Fibroblast of the aortic adventitia (primary cell): ENCODE measurements around the gene GRPEL2. TPM values are rescaled to one million over a fixed set of nuclear protein-coding genes. Genes with fewer than 3 reads are reported as not detected.

Source experiments
- DNase-seq: peaks from one replicate; pipeline ENCODE4 v3.0.0-alpha.2; 2010; ENCODE audit warnings: low read depth
- H3K4me3 ChIP-seq: 2 replicates; pipeline ENCODE4 v1.5.1; 2011; ENCODE audit warnings: low read depth, mild to moderate bottlenecking, control low read depth, low read length, moderate library complexity
- total RNA-seq: library from RNA; depleted of rRNA; stranded (reverse); fragments of >200 nt; gene quantifications from 2 replicates; pipeline ENCODE4 v1.2.3, GENCODE V29; 2012; ENCODE audit warnings: low replicate concordance
- TF ChIP-seq, protein P1 (sequence below): IDR thresholded peaks from 2 replicates; pipeline ENCODE4 v1.5.1; 2011; ENCODE audit warnings: mild to moderate bottlenecking, low read length, control low read depth, inconsistent platforms; ENCODE audit not compliant: insufficient read depth

The GRPEL2 gene, protein sequence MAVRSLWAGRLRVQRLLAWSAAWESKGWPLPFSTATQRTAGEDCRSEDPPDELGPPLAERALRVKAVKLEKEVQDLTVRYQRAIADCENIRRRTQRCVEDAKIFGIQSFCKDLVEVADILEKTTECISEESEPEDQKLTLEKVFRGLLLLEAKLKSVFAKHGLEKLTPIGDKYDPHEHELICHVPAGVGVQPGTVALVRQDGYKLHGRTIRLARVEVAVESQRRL
- 24.4 and 37.0 TPM in 2 replicates for total RNA-seq

DNA sequence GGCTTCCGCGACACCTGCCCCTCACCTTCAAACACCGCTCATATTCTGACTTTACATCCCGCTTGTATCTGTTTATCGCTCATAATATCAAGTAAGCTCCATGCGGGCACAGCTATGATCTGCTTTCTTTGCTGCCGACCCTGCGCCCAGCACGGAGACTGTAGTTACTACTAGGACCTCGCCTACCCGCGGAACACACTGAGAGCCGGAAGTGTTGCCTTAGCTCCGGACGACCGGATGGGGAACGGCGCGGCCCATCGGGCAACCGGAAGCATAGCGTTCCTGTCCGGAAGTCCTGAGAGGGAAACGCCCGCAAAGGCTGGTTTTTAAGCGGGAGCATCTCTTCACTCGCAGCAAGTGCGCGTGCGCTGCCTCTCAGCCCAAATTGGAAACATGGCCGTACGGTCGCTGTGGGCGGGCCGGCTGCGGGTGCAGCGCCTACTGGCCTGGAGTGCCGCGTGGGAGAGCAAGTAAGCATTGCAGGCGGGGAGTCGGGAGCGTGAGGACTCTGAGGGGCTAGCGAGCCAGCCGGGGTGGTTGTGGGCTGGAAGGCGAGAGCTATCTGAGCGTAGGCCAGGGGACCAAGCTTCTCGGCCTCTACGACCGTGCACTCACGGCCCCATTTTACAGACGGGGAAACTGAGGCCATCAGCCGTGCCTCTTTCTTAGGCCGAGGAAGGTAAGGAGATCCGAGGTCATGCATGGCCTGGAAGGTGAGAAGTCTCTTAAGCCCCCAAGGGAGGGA lies at the start of gene GRPEL2:
Gene GRPEL2 (plus strand): TSS at position 353 of the 745 bp plus-strand sequence. CDS start 41 bp downstream, at position 394.
- peak within 1 kb of the TSS; percentile 100 for H3K4me3 ChIP-seq
- TF ChIP-seq, protein P1, sequence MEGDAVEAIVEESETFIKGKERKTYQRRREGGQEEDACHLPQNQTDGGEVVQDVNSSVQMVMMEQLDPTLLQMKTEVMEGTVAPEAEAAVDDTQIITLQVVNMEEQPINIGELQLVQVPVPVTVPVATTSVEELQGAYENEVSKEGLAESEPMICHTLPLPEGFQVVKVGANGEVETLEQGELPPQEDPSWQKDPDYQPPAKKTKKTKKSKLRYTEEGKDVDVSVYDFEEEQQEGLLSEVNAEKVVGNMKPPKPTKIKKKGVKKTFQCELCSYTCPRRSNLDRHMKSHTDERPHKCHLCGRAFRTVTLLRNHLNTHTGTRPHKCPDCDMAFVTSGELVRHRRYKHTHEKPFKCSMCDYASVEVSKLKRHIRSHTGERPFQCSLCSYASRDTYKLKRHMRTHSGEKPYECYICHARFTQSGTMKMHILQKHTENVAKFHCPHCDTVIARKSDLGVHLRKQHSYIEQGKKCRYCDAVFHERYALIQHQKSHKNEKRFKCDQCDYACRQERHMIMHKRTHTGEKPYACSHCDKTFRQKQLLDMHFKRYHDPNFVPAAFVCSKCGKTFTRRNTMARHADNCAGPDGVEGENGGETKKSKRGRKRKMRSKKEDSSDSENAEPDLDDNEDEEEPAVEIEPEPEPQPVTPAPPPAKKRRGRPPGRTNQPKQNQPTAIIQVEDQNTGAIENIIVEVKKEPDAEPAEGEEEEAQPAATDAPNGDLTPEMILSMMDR: no peak
- DNase-seq: peak; percentile 98

DNA sequence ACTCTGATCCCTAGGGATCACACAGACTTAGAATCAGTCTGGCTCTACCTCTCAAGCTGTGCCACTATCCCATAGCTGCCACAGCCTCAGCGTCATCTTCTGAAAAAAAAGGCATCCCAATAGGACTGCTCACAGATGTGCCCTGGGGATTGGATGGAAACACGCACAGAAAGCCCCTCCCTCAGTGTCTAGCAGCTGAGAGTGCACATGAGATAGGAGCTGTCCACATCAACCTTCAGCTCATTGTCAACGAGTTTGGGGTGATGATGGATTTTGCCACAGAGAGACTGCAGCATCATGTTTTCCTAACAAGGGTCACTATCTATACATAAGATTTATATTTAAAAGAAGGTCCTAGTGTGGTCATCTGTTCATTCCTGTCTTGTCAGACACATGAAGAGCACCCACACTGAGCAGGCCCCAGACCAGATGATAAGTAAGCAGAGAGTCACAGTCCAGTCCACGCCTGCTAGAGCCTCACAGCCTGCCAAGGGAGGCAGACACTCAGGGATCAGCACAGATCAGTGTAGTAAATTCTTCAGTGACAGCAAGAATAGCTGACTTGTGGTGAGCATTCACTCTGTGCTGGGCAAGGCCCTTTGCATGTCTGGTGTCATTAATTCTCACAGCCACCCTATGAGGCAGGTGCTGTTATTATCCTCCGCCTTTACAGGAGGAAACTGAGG lies 47.8 kb upstream of the GRPEL2 start:
- no peak overlapping the region for H3K4me3 ChIP-seq
- DNase-seq: no peak
- TF ChIP-seq, protein P1: no peak

DNA sequence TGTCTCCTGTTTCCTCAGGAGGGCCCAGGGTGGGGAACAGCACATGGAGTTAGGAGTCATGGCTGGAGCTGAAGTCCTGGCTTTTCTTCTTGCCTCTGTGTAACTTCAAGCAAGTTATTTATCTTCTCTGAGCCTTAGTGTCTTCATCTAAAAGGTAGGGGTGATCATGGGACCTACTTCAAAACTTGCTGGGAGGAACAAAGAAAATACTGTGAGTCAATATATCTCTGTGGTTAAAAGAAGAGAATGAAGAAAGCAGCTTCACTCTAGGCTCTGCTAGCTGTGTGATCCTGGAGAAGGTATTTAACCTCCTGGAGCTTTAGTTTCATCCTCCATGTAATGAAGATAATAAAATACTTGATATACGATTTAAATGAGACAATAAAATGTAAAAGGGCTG lies 47.1 kb upstream of the GRPEL2 start:
- TF ChIP-seq, protein P1: no peak
- H3K4me3 ChIP-seq: no peak overlapping the region
- no peak for DNase-seq

DNA sequence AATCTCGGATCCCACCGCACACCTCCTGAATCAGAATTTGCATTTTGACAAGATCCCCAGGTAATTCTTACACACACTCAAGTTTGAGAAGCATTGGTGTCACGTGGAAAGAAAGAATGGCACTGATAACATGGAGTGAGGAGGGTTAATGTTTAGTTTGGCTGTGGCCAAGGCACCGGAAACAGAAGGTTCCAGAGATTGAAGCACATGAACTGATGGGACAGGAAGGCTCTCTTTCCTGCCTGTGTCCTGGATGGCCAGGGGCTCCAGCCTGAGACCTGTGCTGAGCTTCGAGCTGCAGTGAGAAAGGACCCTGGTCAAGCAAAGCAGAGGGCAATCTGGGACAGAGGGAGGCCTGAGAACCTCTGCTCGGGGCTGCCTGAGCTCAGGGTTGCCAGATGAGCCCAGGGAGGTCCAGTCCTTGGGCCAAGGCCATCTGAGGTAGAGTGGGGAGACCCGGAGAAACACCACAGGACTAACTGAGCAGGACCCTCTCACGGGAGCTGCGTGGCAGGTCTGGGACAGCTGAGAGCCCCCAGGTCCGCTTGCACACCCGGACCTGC lies 46.4 kb upstream of the GRPEL2 start:
- no peak overlapping the region for H3K4me3 ChIP-seq
- TF ChIP-seq, protein P1: no peak
- no peak for DNase-seq

DNA sequence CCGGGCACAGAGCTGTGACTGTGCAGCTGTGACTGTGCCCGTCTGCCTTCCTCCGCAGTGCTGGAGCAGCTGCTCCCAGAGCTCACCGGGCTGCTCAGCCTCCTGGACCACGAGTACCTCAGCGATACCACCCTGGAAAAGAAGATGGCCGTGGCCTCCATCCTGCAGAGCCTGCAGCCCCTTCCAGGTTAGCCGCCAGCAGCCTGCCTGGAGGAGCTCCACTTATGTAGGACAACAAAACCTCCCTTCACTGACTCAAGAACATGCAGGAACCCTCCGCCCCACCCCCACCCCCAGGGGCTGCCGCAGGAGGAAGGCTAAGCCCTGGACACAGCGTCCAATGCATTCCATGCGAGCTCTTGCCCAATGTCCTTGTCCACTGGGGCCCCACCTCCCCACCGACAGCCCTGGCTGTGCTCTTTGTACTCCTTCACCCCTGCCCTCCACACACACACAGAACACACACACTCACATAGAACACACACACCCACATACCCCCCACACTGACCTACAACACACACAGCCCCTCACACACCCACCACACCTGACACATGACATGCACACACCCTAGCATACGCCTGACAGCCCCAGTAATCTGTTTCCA lies 45.7 kb upstream of the GRPEL2 start:
- DNase-seq: no peak
- no peak overlapping the region for H3K4me3 ChIP-seq
- TF ChIP-seq, protein P1: no peak

DNA sequence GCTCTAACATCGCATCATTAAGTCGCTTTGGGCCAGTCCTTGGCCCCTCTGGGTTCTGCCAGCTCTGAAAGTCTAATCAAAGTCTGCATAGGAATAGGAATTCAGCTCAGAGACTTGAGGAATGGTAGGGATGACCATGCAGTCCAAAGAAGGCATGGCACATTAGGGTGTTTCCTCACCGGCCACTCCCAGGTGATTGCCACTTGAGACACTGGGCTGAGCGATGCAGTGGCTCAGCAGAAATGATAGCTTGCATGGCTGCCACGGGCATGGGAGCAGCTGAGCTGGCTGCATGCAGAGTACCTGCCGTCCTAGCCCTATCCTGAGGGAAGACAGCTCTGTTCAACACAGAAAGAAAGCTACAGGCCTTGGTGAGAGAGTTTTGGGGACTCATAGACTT lies 44.9 kb upstream of the GRPEL2 start:
- H3K4me3 ChIP-seq: no peak overlapping the region
- no peak for DNase-seq
- TF ChIP-seq, protein P1: no peak
